H9 (cell line): Measurements from ENCODE around the gene ABHD4. TPM values are rescaled to one million over a fixed set of nuclear protein-coding genes. Genes with fewer than 3 reads are reported as not detected.
A peak's percentile ranks its signal among the peaks of the same experiment; 100 is the strongest.

Source experiments
- DNase-seq: peaks from one replicate; pipeline ENCODE4 v3.0.0-alpha.2; 2017
- H2AFZ ChIP-seq: one replicate; pipeline ENCODE4 v1.6.1; 2013; ENCODE audit warnings: mild to moderate bottlenecking, low read length, control low read depth, moderate library complexity
- H2AK5ac ChIP-seq: 2 replicates; pipeline ENCODE4 v1.6.1; 2013; ENCODE audit warnings: low read length, control low read depth, mixed read lengths; ENCODE audit not compliant: insufficient read length
- H2BK120ac ChIP-seq: one replicate; pipeline ENCODE4 v1.6.1; 2013; ENCODE audit warnings: low read depth, mild to moderate bottlenecking, low read length, control low read depth, inconsistent platforms; ENCODE audit not compliant: poor library complexity, severe bottlenecking
- H2BK12ac ChIP-seq: 2 replicates; pipeline ENCODE4 v1.6.1; 2013; ENCODE audit warnings: low read length, control low read depth, mixed read lengths, low read depth; ENCODE audit not compliant: insufficient read length
- H2BK15ac ChIP-seq: 2 replicates; pipeline ENCODE4 v1.6.1; 2013; ENCODE audit warnings: low read depth, low read length, control low read depth
- H2BK20ac ChIP-seq: one replicate; pipeline ENCODE4 v1.6.1; 2013; ENCODE audit warnings: low read depth, mild to moderate bottlenecking, low read length, control low read depth, inconsistent platforms; ENCODE audit not compliant: poor library complexity, severe bottlenecking
- H2BK5ac ChIP-seq: 2 replicates; pipeline ENCODE4 v1.6.1; 2013; ENCODE audit warnings: low read length, control low read depth, mixed read lengths; ENCODE audit not compliant: insufficient read length
- H3K14ac ChIP-seq: 2 replicates; pipeline ENCODE4 v1.6.1; 2013; ENCODE audit warnings: low read length, control low read depth; ENCODE audit not compliant: insufficient read depth
- H3K18ac ChIP-seq: 2 replicates; pipeline ENCODE4 v1.6.1; 2013; ENCODE audit warnings: low read depth, mild to moderate bottlenecking, mixed read lengths, low read length, control low read depth; ENCODE audit not compliant: insufficient read length
- H3K23ac ChIP-seq: 2 replicates; pipeline ENCODE4 v1.6.1; 2013; ENCODE audit warnings: low read length, control low read depth, mixed read lengths, low read depth; ENCODE audit not compliant: insufficient read length
- H3K23me2 ChIP-seq: 2 replicates; pipeline ENCODE4 v1.6.1; 2013; ENCODE audit warnings: low read depth, mild to moderate bottlenecking, mixed read lengths, low read length, control low read depth; ENCODE audit not compliant: insufficient read length, poor library complexity, severe bottlenecking
- H3K27ac ChIP-seq: 2 replicates; pipeline ENCODE4 v1.5.1; 2013; ENCODE audit warnings: low read length, control low read depth, mixed read lengths, low read depth; ENCODE audit not compliant: insufficient read length
- H3K27me3 ChIP-seq: 2 replicates; pipeline ENCODE4 v1.6.1; 2013; ENCODE audit warnings: low read length, control low read depth, inconsistent platforms; ENCODE audit not compliant: insufficient read depth
- H3K4ac ChIP-seq: 2 replicates; pipeline ENCODE4 v1.6.1; 2013; ENCODE audit warnings: low read depth, mild to moderate bottlenecking, control low read depth, inconsistent platforms, low read length, moderate library complexity
- H3K4me1 ChIP-seq: 2 replicates; pipeline ENCODE4 v1.6.1; 2013; ENCODE audit warnings: low read length, control low read depth, inconsistent platforms; ENCODE audit not compliant: insufficient read depth
- H3K4me2 ChIP-seq: 2 replicates; pipeline ENCODE4 v1.6.1; 2013; ENCODE audit warnings: low read length, control low read depth, mixed read lengths; ENCODE audit not compliant: insufficient read length, insufficient read depth
- H3K56ac ChIP-seq: 2 replicates; pipeline ENCODE4 v1.6.1; 2013; ENCODE audit warnings: low read depth, mild to moderate bottlenecking, mixed read lengths, low read length, control low read depth; ENCODE audit not compliant: insufficient read length
- H3K79me1 ChIP-seq: 2 replicates; pipeline ENCODE4 v1.6.1; 2013; ENCODE audit warnings: low read depth, mild to moderate bottlenecking, moderate library complexity, low read length, control low read depth, inconsistent platforms; ENCODE audit not compliant: insufficient read depth, poor library complexity, severe bottlenecking
- H3K79me2 ChIP-seq: 2 replicates; pipeline ENCODE4 v1.6.1; 2013; ENCODE audit warnings: low read length, control low read depth, inconsistent platforms; ENCODE audit not compliant: insufficient read depth
- H3K9ac ChIP-seq: 2 replicates; pipeline ENCODE4 v1.6.1; 2013; ENCODE audit warnings: low read length, control low read depth, mixed read lengths; ENCODE audit not compliant: insufficient read length; ENCODE audit errors: extremely low read depth
- H3K9me3 ChIP-seq: one replicate; pipeline ENCODE4 v1.6.1; 2013; ENCODE audit warnings: low read depth, low read length, inconsistent platforms; ENCODE audit not compliant: control insufficient read depth
- H3T11ph ChIP-seq: one replicate; pipeline ENCODE4 v1.6.1; 2013; ENCODE audit warnings: mild to moderate bottlenecking, low read length, control low read depth, inconsistent platforms
- H4K20me1 ChIP-seq: one replicate; pipeline ENCODE4 v1.6.1; 2013; ENCODE audit not compliant: control insufficient read depth, insufficient read length, insufficient read depth
- H4K5ac ChIP-seq: 2 replicates; pipeline ENCODE4 v1.6.1; 2013; ENCODE audit warnings: low read depth, mild to moderate bottlenecking, mixed read lengths, low read length, control low read depth; ENCODE audit not compliant: insufficient read length
- H4K8ac ChIP-seq: replicated peaks from 2 replicates; pipeline ENCODE4 v1.6.1; 2013; ENCODE audit warnings: low read length, control low read depth, mixed read lengths, low read depth; ENCODE audit not compliant: insufficient read length
- H4K91ac ChIP-seq: 2 replicates; pipeline ENCODE4 v1.6.1; 2013; ENCODE audit warnings: low read depth, mild to moderate bottlenecking, moderate library complexity, mixed read lengths, low read length, control low read depth; ENCODE audit not compliant: insufficient read length
- H3K27ac Mint-ChIP-seq, 3 experiments: 2 replicates in 2 of 3; 3 replicates in 1 of 3; pipeline ENCODE4 v1.8.0; 2020 to 2021; ENCODE audit warnings: mixed read lengths in 3 of 3, mild to moderate bottlenecking in 1 of 3, moderate library complexity in 1 of 3
- H3K27me3 Mint-ChIP-seq: 2 replicates; pipeline ENCODE4 v1.8.0; 2021; ENCODE audit warnings: low read depth, mild to moderate bottlenecking, moderate library complexity, mixed read lengths
- H3K36me3 Mint-ChIP-seq, 3 experiments: 2 replicates in 2 of 3; 3 replicates in 1 of 3; pipeline ENCODE4 v1.8.0; 2020 to 2021; ENCODE audit warnings: low read depth in 3 of 3, mixed read lengths in 3 of 3; ENCODE audit not compliant: insufficient read depth in 1 of 3
- H3K4me1 Mint-ChIP-seq, 2 experiments: 2 replicates each; pipeline ENCODE4 v1.8.0; 2020; ENCODE audit warnings: mixed read lengths in 2 of 2
- H3K4me3 Mint-ChIP-seq, 2 experiments: 2 replicates in 1 of 2; 3 replicates in 1 of 2; pipeline ENCODE4 v1.8.0; 2020 to 2021; ENCODE audit warnings: mild to moderate bottlenecking in 2 of 2, mixed read lengths in 2 of 2, moderate library complexity in 1 of 2
- H3K9me3 Mint-ChIP-seq, 2 experiments: 2 replicates in 1 of 2; 3 replicates in 1 of 2; pipeline ENCODE4 v1.8.0; 2020; ENCODE audit warnings: mild to moderate bottlenecking in 2 of 2, mixed read lengths in 2 of 2, moderate library complexity in 1 of 2
- CTCF ChIP-seq: fragments of 200-600 bp; sonication (generic); conservative IDR thresholded peaks from 3 replicates; pipeline ENCODE4 v1.8.0; 2021; ENCODE audit warnings: antibody characterized with exemption, mild to moderate bottlenecking
- WGBS: extraction: QIAGEN DNeasy Blood & Tissue Kit; methylation state at CpG from one replicate; pipeline ENCODE4 v1.1.7; 2013; ENCODE audit warnings: missing lambda C conversion rate, low lambda C conversion rate, mixed read lengths; ENCODE audit not compliant: insufficient read length; ENCODE audit errors: extremely low coverage; 5-methylcytosine and 5-hydroxymethylcytosine counted together
- total RNA-seq: library from RNA; stranded (reverse); gene quantifications from 2 replicates; pipeline ENCODE4 v1.2.1, GENCODE V29; 2021

The ABHD4 gene
- total RNA-seq, 1 experiment from 2014 or later = 21.8 TPM

GRCh38 chr14:22593189-22593588 is 4.9 kb upstream of the ABHD4 start:
- H3K4me3 Mint-ChIP-seq = no peak overlapping the region
- no peak overlapping the region for H3K4me2 ChIP-seq
- H3K27ac Mint-ChIP-seq = peak overlapping the region in 1 of 3 experiments; percentile 42; a peak in 3 of 7 replicates

More at GRCh38 chr14:22593189-22593588, 4.9 kb upstream of the ABHD4 start:
- Histone ChIP-seq H2BK20ac (no peak overlapping the region), H3K56ac (no peak overlapping the region), H3K18ac (no peak overlapping the region), H2AFZ (no peak overlapping the region), H3K23me2 (peaks cover 13% of the 10 kb centered on the region), H3K27ac (no peak overlapping the region), H3K9me3 (no peaks in the 10 kb centered on the region), H3K79me1 (no peaks in the 10 kb centered on the region), H4K91ac (no peak overlapping the region), H3K9ac (no peak overlapping the region), H4K20me1 (no peaks in the 10 kb centered on the region), H4K8ac (no peak overlapping the region), H2AK5ac (no peak overlapping the region), H2BK12ac (no peak overlapping the region), H3K14ac (no peak overlapping the region), H3T11ph (no peak overlapping the region), H3K4ac (no peak overlapping the region), H3K4me1 (no peaks in the 10 kb centered on the region; the same call in 1 of the 2 replicates), H2BK5ac (no peak overlapping the region), H2BK120ac (no peak overlapping the region), H3K23ac (no peak overlapping the region), H3K27me3 (no peaks in the 10 kb centered on the region), H2BK15ac (no peak overlapping the region), H4K5ac (no peak overlapping the region), H3K79me2 (peaks cover 5% of the 10 kb centered on the region; the same call in 1 of the 2 replicates)
- no peak for TF ChIP-seq CTCF
- Mint-ChIP-seq H3K9me3 (no peaks in the 10 kb centered on the region; a peak in 1 of 5 replicates), H3K27me3 (peaks cover 1% of the 10 kb centered on the region; the same call in 1 of the 2 replicates), H3K4me1 (peaks cover 22 to 35% of the 10 kb centered on the region in 2 experiments), H3K36me3 (no peaks in the 10 kb centered on the region; a peak in 1 of 7 replicates)
- DNase-seq = no peak
- WGBS = no CpG with 5 or more reads among the region's 3 CpGs
